OCI-LY7 (cell line): ENCODE measurements around the gene GNAZ. TPM values are rescaled to one million over a fixed set of nuclear protein-coding genes. Genes with fewer than 3 reads are reported as not detected.

ENCODE experiments used
- BruUV-seq: library from RNA; stranded (reverse); fragments of 400-500 nt; replicated peaks from 2 replicates; lab custom pipeline; 2021; lab: Mats Ljungman, UMichigan
- CTCF ChIA-PET: fragments of 300-600 bp; sonication (Branson Sonifier 250); formaldehyde crosslinking; loops from one replicate; lab custom pipeline; 2022; ENCODE audit warnings: antibody characterized with exemption; ENCODE audit not compliant: unreplicated experiment; lab: Charles Lee
- POLR2A ChIA-PET: fragments of 300-600 bp; sonication (Branson Sonifier 250); formaldehyde crosslinking; loops from one replicate; lab custom pipeline; 2022; ENCODE audit warnings: antibody characterized with exemption; lab: Charles Lee
- DNase-seq: peaks from one replicate; pipeline ENCODE4 v3.0.0-alpha.2; 2015; ENCODE audit warnings: low spot score
- H2AFZ ChIP-seq: fragments of 200-600 bp; sonication (generic), shearing (Covaris generic); 2 replicates; pipeline ENCODE4 v1.6.1; 2014; ENCODE audit warnings: mild to moderate bottlenecking, antibody characterized with exemption, low read length, moderate library complexity
- H3K27ac ChIP-seq: fragments of 200-600 bp; sonication (generic); 2 replicates; pipeline ENCODE4 v1.5.1; 2014; ENCODE audit warnings: mixed run types, low read depth, mild to moderate bottlenecking, moderate library complexity, low read length, inconsistent platforms; ENCODE audit not compliant: poor library complexity, severe bottlenecking
- H3K36me3 ChIP-seq: fragments of 200-600 bp; sonication (generic); 2 replicates; pipeline ENCODE4 v1.6.1; 2014; ENCODE audit warnings: mild to moderate bottlenecking, antibody characterized with exemption, low read length, moderate library complexity, mixed read lengths; ENCODE audit not compliant: insufficient read depth
- H3K4me1 ChIP-seq: fragments of 200-600 bp; sonication (generic); 2 replicates; pipeline ENCODE4 v1.5.1; 2014; ENCODE audit warnings: mild to moderate bottlenecking, low read length; ENCODE audit not compliant: insufficient read depth, poor library complexity, severe bottlenecking
- H3K4me2 ChIP-seq: fragments of 200-600 bp; sonication (generic); 2 replicates; pipeline ENCODE4 v1.6.1; 2014; ENCODE audit warnings: mild to moderate bottlenecking, low read length
- H3K4me3 ChIP-seq: fragments of 200-600 bp; sonication (generic); 2 replicates; pipeline ENCODE4 v1.5.1; 2014; ENCODE audit warnings: mild to moderate bottlenecking, low read depth, low read length; ENCODE audit not compliant: poor library complexity, severe bottlenecking
- H3K79me2 ChIP-seq: fragments of 200-600 bp; sonication (generic); 2 replicates; pipeline ENCODE4 v1.6.1; 2016; ENCODE audit warnings: low read depth, mild to moderate bottlenecking, low read length, moderate library complexity, mixed read lengths; ENCODE audit not compliant: insufficient read depth
- H3K9me2 ChIP-seq: fragments of 200-600 bp; sonication (generic); 2 replicates; pipeline ENCODE4 v1.6.1; 2016; ENCODE audit warnings: mild to moderate bottlenecking, low read length, mixed read lengths; ENCODE audit not compliant: insufficient read depth
- H3K9me3 ChIP-seq: fragments of 200-600 bp; sonication (generic); 2 replicates; pipeline ENCODE4 v1.6.1; 2014; ENCODE audit warnings: mild to moderate bottlenecking, mixed run types, low read length, mixed read lengths
- H4K20me1 ChIP-seq: fragments of 200-600 bp; sonication (generic); 2 replicates; pipeline ENCODE4 v1.6.1; 2014; ENCODE audit warnings: mild to moderate bottlenecking, antibody characterized with exemption, low read length, moderate library complexity, mixed read lengths; ENCODE audit not compliant: insufficient read depth
- CTCF ChIP-seq: fragments of 200-600 bp; sonication (generic); conservative IDR thresholded peaks from 2 replicates; pipeline ENCODE4 v1.5.1; 2014; ENCODE audit warnings: mild to moderate bottlenecking, antibody characterized with exemption, low read length, moderate library complexity, mixed read lengths
- EZH2phosphoT487 ChIP-seq: fragments of 200-600 bp; sonication (generic); IDR thresholded peaks from 2 replicates; pipeline ENCODE4 v1.6.1; 2018; ENCODE audit warnings: low read depth, borderline replicate concordance, mild to moderate bottlenecking, mixed run types, antibody characterized with exemption, low read length, moderate library complexity, mixed read lengths
- intact Hi-C: fragments of 100-400 bp; cut with micrococcal nuclease; formaldehyde crosslinking; loops from one replicate; pipeline ENCODE4 v1.10.0; 2022; ENCODE audit not compliant: unreplicated experiment
- total RNA-seq, 2 experiments: library from RNA; depleted of rRNA in 1 of 2; stranded (reverse); fragments of >200 nt in 1 of 2; shearing (Covaris generic) in 1 of 2; gene quantifications; 2 replicates each; pipeline ENCODE4 v1.2.3, GENCODE V29; 2014 to 2022

The GNAZ gene
- total RNA-seq, 2 experiments from 2014 or later: 38.5 to 46.4 TPM

- H3K9me2 ChIP-seq: no peaks in the 10 kb centered on the region
- no peak overlapping the region for H3K4me3 ChIP-seq
- POLR2A ChIA-PET: interaction anchor here (0.6 kb wide), 1 partner anchor 1495 kb away, joined by 4 read pairs; no protein-coding TSS in a partner anchor
- no peaks in the 10 kb centered on the region for H3K79me2 ChIP-seq
- no peak overlapping the region for H3K4me2 ChIP-seq
- no peak overlapping the region for H2AFZ ChIP-seq
- TF ChIP-seq EZH2phosphoT487 (no peak), CTCF (no peak)
- no peaks in the 10 kb centered on the region for H3K9me3 ChIP-seq
- BruUV-seq: no TSS peak
- intact Hi-C loops: no loop called here
- H3K36me3 ChIP-seq: peaks cover 31% of the 10 kb centered on the region; the same call in 1 of the 2 replicates
- no peak for DNase-seq
- no peaks in the 10 kb centered on the region for H3K4me1 ChIP-seq
- CTCF ChIA-PET: no interaction called here
- no peak overlapping the region for H3K27ac ChIP-seq
- H4K20me1 ChIP-seq: no peaks in the 10 kb centered on the region
Measured at GRCh38 chr22:23101524-23101923, 31.2 kb downstream of the GNAZ start.

- POLR2A ChIA-PET: interaction anchor here (0.6 kb wide), 1 partner anchor 1495 kb away, joined by 4 read pairs; no protein-coding TSS in a partner anchor
- no TSS peak for BruUV-seq
- H3K4me3 ChIP-seq: no peak overlapping the region
Measured at GRCh38 chr22:23102002-23102655, 31.8 kb downstream of the GNAZ start.

More at GRCh38 chr22:23102002-23102655, 31.8 kb downstream of the GNAZ start:
- H3K27ac ChIP-seq: no peak overlapping the region
- CTCF ChIA-PET: no interaction called here
- no peak overlapping the region for H2AFZ ChIP-seq
- TF ChIP-seq CTCF (no peak), EZH2phosphoT487 (no peak)
- no peaks in the 10 kb centered on the region for H4K20me1 ChIP-seq
- no peaks in the 10 kb centered on the region for H3K9me2 ChIP-seq
- DNase-seq: no peak
- H3K9me3 ChIP-seq: no peaks in the 10 kb centered on the region
- H3K4me1 ChIP-seq: no peaks in the 10 kb centered on the region
- peaks cover 27% of the 10 kb centered on the region; the same call in 1 of the 2 replicates for H3K36me3 ChIP-seq
- intact Hi-C loops: no loop called here
- H3K79me2 ChIP-seq: no peaks in the 10 kb centered on the region
- no peak overlapping the region for H3K4me2 ChIP-seq
